Epithelial cell of alveolus of lung (primary cell): ENCODE data around the gene TSPAN18. TPM values are rescaled to one million over a fixed set of nuclear protein-coding genes. Genes with fewer than 3 reads are reported as not detected.

Source experiments
- total RNA-seq: library from RNA; depleted of rRNA; stranded (reverse); fragments of >200 nt; gene quantifications from 2 replicates; pipeline ENCODE4 v1.2.1, GENCODE V29; 2015

TSPAN18 gene, protein sequence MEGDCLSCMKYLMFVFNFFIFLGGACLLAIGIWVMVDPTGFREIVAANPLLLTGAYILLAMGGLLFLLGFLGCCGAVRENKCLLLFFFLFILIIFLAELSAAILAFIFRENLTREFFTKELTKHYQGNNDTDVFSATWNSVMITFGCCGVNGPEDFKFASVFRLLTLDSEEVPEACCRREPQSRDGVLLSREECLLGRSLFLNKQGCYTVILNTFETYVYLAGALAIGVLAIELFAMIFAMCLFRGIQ
- total RNA-seq, result 0.88 and 1.2 TPM in 2 replicates

DNA sequence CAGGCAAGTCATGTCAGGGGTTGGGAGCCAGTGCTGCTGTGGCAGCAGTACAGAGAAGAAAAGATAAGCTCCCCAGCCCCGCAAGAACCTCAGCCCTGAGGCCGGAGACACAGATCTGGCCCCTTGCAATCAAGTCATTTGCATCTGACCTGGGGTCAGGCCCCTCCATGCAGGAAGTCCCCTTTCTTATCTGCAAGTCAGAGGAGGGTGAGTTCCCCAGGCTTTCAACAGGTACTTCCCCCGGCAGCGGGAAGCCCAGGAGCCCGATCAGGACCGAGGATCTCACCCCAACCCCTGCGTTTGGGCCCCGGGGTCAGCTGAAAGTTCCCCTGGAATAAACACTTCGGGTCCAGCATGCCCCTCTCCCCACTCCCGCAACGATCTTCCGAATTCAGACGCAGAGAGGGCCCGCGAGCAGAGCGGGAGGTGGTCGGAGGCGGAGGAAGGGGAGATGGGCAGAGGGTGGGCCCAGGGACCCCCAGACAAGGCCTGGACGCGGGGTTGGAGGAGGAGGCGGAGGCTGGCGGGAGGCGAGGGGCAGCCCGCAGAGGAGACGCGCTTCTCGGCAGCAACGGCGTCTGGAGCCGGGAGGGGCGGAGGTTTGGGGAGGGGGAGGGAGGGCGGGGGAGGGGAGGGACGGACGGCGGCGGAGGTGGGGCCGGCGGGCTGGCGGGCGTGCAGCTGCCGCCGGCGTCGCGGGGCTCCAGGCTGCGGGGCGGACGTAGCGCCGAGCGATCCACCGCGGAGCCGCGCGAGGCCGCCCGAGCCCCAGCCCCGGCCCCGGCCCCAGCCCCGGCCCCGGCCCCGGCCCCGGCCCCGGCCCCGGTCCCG lies at the start of gene TSPAN18:
TSS of gene TSPAN18 (plus strand) at position 680 of the 831 bp plus-strand sequence. CDS start 179,455 bp downstream, outside the sequence.

DNA sequence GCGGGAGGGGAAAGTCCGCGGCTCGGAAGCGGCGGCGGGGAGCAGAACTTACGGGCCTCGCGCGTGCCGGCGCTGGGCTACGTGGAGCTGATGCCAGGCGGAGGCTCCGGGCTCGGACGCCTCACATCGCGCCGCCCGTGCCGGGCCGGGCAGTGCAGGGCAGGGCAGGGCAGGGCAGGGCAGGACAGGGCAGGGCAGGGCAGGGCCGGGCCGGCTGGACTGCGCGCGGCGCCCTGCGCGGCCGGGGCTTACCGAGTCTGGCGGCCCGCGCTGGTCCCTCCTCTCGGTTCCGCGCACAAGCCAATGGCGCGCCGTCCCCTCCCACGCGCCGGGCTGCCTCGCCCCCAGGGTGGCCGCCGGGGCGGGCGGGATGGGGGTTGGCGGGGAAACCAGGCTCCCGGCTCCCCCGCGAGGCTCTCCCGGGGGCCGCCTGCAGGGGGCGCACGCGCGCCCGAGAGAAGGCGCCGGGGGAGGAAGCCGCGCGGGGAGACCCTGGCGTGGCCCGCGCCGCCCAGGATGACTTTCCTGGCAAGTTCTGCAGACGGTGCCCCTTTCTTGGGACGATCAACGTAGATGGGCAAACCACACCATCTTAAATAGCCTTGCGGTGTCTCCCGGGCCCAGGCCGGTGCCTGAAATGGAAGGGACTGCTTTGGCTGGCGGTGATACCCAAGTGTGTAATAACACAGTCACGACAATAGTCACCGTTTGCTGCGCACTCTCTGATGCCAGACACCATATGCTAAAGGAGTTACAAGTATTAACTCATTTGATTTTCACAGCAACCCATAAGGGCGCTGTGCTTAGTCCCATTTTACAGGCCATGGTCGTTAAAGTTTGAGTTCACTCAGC lies 224.1 kb downstream of the TSPAN18 start, which contains the start of gene TP53I11:
TSS of gene TP53I11 (minus strand) at position 259 of the 852 bp plus-strand sequence. CDS start 12,548 bp downstream, outside the sequence.

Other genes with a start within 250 kb of the TSPAN18 start
- gene CD82, start 161.3 kb upstream of the TSPAN18 start, total RNA-seq, result 19.2 and 86.1 TPM in 2 replicates
- gene TP53I11, start 223.9 kb downstream of the TSPAN18 start, total RNA-seq, result 58.2 and 64.2 TPM in 2 replicates